PC-3 (cell line): Measurements from ENCODE around the gene SPATA20. TPM values are rescaled to one million over a fixed set of nuclear protein-coding genes. Genes with fewer than 3 reads are reported as not detected.

Source experiments
- ATAC-seq: fragments of 200-7000 bp; cut with Tn5 transposase; 2 replicates; pipeline ENCODE4 v1.9.1; 2020; ENCODE audit warnings: mild to moderate bottlenecking, moderate library complexity
- BruUV-seq: library from RNA; stranded (reverse); fragments of 400-500 nt; replicated peaks from 2 replicates; lab custom pipeline; 2021; lab: Mats Ljungman, UMichigan
- CTCF ChIA-PET: fragments of 300-600 bp; sonication (Branson Sonifier 250); formaldehyde crosslinking; loops from one replicate; lab custom pipeline; 2022; ENCODE audit warnings: antibody characterized with exemption; lab: Charles Lee
- POLR2A ChIA-PET: fragments of 300-600 bp; sonication (Branson Sonifier 250); formaldehyde crosslinking; loops from one replicate; lab custom pipeline; 2022; ENCODE audit warnings: antibody characterized with exemption; ENCODE audit not compliant: unreplicated experiment; lab: Charles Lee
- DNase-seq: peaks from one replicate; pipeline ENCODE4 v3.0.0-alpha.2; 2015
- H2AFZ ChIP-seq: fragments of 300-600 bp; sonication (generic); 2 replicates; pipeline ENCODE4 v1.6.0; 2016; ENCODE audit warnings: antibody characterized with exemption, low read length
- H3F3A ChIP-seq: fragments of 300-600 bp; sonication (generic); one replicate; pipeline ENCODE4 v1.6.0; 2017; ENCODE audit warnings: antibody characterized with exemption, low read length, control low read depth, mild to moderate bottlenecking; ENCODE audit not compliant: unreplicated experiment
- H3K27ac ChIP-seq: fragments of 300-600 bp; sonication (generic); 2 replicates; pipeline ENCODE4 v1.5.1; 2016; ENCODE audit warnings: mild to moderate bottlenecking, low read length
- H3K27me3 ChIP-seq: fragments of 300-600 bp; sonication (generic); 2 replicates; pipeline ENCODE4 v1.6.1; 2016; ENCODE audit warnings: low read length, mixed read lengths
- H3K36me3 ChIP-seq: fragments of 300-600 bp; sonication (generic); 2 replicates; pipeline ENCODE4 v1.6.1; 2016; ENCODE audit warnings: low read depth, mixed run types, low read length, mixed read lengths
- H3K4me1 ChIP-seq: fragments of 300-600 bp; sonication (generic); 2 replicates; pipeline ENCODE4 v1.5.1; 2016; ENCODE audit warnings: low read length; ENCODE audit not compliant: insufficient read depth
- H3K4me2 ChIP-seq: fragments of 300-600 bp; sonication (generic); 2 replicates; pipeline ENCODE4 v1.6.0; 2016; ENCODE audit warnings: low read length
- H3K4me3 ChIP-seq: fragments of 300-600 bp; sonication (generic); 2 replicates; pipeline ENCODE4 v1.5.1; 2016; ENCODE audit warnings: mild to moderate bottlenecking, low read length, mixed read lengths
- H3K79me2 ChIP-seq: fragments of 300-600 bp; sonication (generic); 2 replicates; pipeline ENCODE4 v1.6.1; 2017; ENCODE audit warnings: low read length, mixed read lengths
- H3K9ac ChIP-seq: fragments of 300-600 bp; sonication (generic); 2 replicates; pipeline ENCODE4 v1.6.0; 2016; ENCODE audit warnings: mild to moderate bottlenecking, low read length
- H3K9me2 ChIP-seq: fragments of 300-600 bp; sonication (generic); replicated peaks from 2 replicates; pipeline ENCODE4 v1.6.1; 2016; ENCODE audit warnings: mixed run types, low read length, mixed read lengths
- H3K9me3 ChIP-seq: fragments of 300-600 bp; sonication (generic); 2 replicates; pipeline ENCODE4 v1.6.1; 2016; ENCODE audit warnings: low read length, mixed read lengths
- H4K20me1 ChIP-seq: fragments of 300-600 bp; sonication (generic); 2 replicates; pipeline ENCODE4 v1.6.1; 2016; ENCODE audit warnings: low read length, mixed read lengths
- EZH2 ChIP-seq: fragments of 300-600 bp; sonication (generic); IDR thresholded peaks from one replicate; pipeline ENCODE4 v1.6.1; 2017; ENCODE audit warnings: antibody characterized with exemption, mild to moderate bottlenecking, low read length; ENCODE audit not compliant: unreplicated experiment
- EZH2phosphoT487 ChIP-seq: fragments of 300-600 bp; sonication (generic); IDR thresholded peaks from 2 replicates; pipeline ENCODE4 v1.6.1; 2018; ENCODE audit warnings: mild to moderate bottlenecking, antibody characterized with exemption, low read length, borderline replicate concordance
- intact Hi-C: fragments of 100-400 bp; cut with micrococcal nuclease; formaldehyde crosslinking; loops from 2 replicates; pipeline ENCODE4 v1.9.0; 2023
- total RNA-seq: library from RNA; depleted of rRNA; stranded (reverse); fragments of >200 nt; gene quantifications from 2 replicates; pipeline ENCODE4 v1.2.3, GENCODE V29; 2014
- TF ChIP-seq, protein P1 (sequence below): fragments of 300-600 bp; sonication (generic); conservative IDR thresholded peaks from 2 replicates; pipeline ENCODE4 v1.5.1; 2017; ENCODE audit warnings: antibody characterized with exemption, low read depth, mild to moderate bottlenecking, low read length

Gene SPATA20
- total RNA-seq, 1 experiment from 2014 or later, result 115 TPM

- BruUV-seq, result no TSS peak
- H3K9me2 ChIP-seq, result no peaks in the 10 kb centered on the region
- no peaks in the 10 kb centered on the region for H3F3A ChIP-seq
- intact Hi-C loops, result no loop called here
- no peak overlapping the region for H3K9ac ChIP-seq
- no peaks in the 10 kb centered on the region for H4K20me1 ChIP-seq
- no peaks in the 10 kb centered on the region for H3K4me1 ChIP-seq
- H3K27ac ChIP-seq, result no peak overlapping the region
- no peaks in the 10 kb centered on the region for H3K36me3 ChIP-seq
- no peak overlapping the region for H3K4me2 ChIP-seq
- H3K9me3 ChIP-seq, result no peaks in the 10 kb centered on the region
- POLR2A ChIA-PET, result no interaction called here
- CTCF ChIA-PET, result no interaction called here
- no peak overlapping the region for H2AFZ ChIP-seq
- H3K27me3 ChIP-seq, result no peaks in the 10 kb centered on the region
- no peak overlapping the region for H3K4me3 ChIP-seq
- DNase-seq, result no peak
- ATAC-seq, result no peak
- H3K79me2 ChIP-seq, result no peaks in the 10 kb centered on the region
- no peak for TF ChIP-seq EZH2
Measured at GRCh38 chr17:50601823-50602375, 54.9 kb downstream of the SPATA20 start.

DNA sequence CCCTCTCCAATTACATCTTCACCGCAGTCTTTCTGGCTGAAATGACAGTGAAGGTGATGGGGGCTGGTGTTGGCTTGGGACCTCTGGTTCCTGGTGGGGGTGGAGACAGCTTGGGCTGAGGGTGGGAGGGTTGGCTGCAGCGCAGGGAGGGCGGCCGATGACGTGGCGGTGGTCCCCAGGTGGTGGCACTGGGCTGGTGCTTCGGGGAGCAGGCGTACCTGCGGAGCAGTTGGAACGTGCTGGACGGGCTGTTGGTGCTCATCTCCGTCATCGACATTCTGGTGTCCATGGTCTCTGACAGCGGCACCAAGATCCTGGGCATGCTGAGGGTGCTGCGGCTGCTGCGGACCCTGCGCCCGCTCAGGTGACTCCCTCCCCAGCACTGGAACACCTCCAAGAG, 55.9 kb downstream of the SPATA20 start:
- ChIA-PET CTCF (no interaction called here), POLR2A (no interaction called here)
- no peak overlapping the region for H3K27ac ChIP-seq
- H3K9me2 ChIP-seq, result no peaks in the 10 kb centered on the region
- H3K9me3 ChIP-seq, result no peaks in the 10 kb centered on the region
- no peaks in the 10 kb centered on the region for H3K79me2 ChIP-seq
- intact Hi-C loops, result no loop called here
- TF ChIP-seq EZH2phosphoT487 (no peak), EZH2 (no peak)
- TF ChIP-seq, protein P1, sequence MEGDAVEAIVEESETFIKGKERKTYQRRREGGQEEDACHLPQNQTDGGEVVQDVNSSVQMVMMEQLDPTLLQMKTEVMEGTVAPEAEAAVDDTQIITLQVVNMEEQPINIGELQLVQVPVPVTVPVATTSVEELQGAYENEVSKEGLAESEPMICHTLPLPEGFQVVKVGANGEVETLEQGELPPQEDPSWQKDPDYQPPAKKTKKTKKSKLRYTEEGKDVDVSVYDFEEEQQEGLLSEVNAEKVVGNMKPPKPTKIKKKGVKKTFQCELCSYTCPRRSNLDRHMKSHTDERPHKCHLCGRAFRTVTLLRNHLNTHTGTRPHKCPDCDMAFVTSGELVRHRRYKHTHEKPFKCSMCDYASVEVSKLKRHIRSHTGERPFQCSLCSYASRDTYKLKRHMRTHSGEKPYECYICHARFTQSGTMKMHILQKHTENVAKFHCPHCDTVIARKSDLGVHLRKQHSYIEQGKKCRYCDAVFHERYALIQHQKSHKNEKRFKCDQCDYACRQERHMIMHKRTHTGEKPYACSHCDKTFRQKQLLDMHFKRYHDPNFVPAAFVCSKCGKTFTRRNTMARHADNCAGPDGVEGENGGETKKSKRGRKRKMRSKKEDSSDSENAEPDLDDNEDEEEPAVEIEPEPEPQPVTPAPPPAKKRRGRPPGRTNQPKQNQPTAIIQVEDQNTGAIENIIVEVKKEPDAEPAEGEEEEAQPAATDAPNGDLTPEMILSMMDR, result no peak
- no peaks in the 10 kb centered on the region for H3K36me3 ChIP-seq
- H3K4me3 ChIP-seq, result no peak overlapping the region
- ATAC-seq, result no peak
- H3K4me1 ChIP-seq, result no peaks in the 10 kb centered on the region
- no peak for DNase-seq
- H3K9ac ChIP-seq, result no peak overlapping the region
- no peak overlapping the region for H3K4me2 ChIP-seq
- H3F3A ChIP-seq, result no peaks in the 10 kb centered on the region
- H2AFZ ChIP-seq, result no peak overlapping the region
- no peaks in the 10 kb centered on the region for H4K20me1 ChIP-seq
- H3K27me3 ChIP-seq, result no peaks in the 10 kb centered on the region
- no TSS peak for BruUV-seq

DNA sequence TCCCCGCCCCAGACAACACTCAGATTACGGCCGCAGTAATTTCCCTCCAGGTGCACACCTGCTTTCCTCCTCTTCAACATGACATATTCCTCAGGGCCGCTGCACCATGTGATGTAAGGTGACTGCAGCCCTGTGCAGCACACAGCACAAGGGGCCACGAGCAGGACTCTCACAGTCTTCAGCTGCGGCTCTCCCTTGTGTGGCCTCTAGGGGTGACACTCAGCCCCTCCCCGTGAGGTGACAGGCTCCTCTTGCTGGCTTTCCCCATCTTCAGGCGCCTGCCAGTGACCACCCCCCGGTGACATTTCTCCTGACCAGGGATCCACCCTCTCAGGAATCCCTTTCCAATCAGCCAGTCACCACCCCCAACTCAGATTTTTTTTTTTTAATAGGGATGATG, 56.4 kb downstream of the SPATA20 start:
- ATAC-seq (peak; percentile 64; the same call in 1 of the 2 replicates), DNase-seq (no peak)
- H3K4me3 ChIP-seq, result no peak overlapping the region
- no peaks in the 10 kb centered on the region for H3K79me2 ChIP-seq
- H3K4me1 ChIP-seq, result no peaks in the 10 kb centered on the region
- no peak overlapping the region for H3K9ac ChIP-seq
- no peaks in the 10 kb centered on the region for H3K9me2 ChIP-seq
- H3K36me3 ChIP-seq, result no peaks in the 10 kb centered on the region
- POLR2A ChIA-PET, result no interaction called here
- no peak overlapping the region for H3K27ac ChIP-seq
- no peaks in the 10 kb centered on the region for H3K9me3 ChIP-seq
- no peaks in the 10 kb centered on the region for H3K27me3 ChIP-seq
- CTCF ChIA-PET, result no interaction called here
- BruUV-seq, result no TSS peak
- intact Hi-C loops, result no loop called here
- H3F3A ChIP-seq, result no peaks in the 10 kb centered on the region
- H4K20me1 ChIP-seq, result no peaks in the 10 kb centered on the region
- TF ChIP-seq, protein P1, result peak; percentile 42
- no peak for TF ChIP-seq EZH2
- no peak overlapping the region for H2AFZ ChIP-seq
- H3K4me2 ChIP-seq, result no peak overlapping the region
